ENCODE data around the gene PTPRS.
"Not testable (repeated sequence)": the region's sequence is repeated elsewhere in the genome, so short reads cannot be mapped to it uniquely, and the experiment has no call there.

Gene PTPRS

DNA sequence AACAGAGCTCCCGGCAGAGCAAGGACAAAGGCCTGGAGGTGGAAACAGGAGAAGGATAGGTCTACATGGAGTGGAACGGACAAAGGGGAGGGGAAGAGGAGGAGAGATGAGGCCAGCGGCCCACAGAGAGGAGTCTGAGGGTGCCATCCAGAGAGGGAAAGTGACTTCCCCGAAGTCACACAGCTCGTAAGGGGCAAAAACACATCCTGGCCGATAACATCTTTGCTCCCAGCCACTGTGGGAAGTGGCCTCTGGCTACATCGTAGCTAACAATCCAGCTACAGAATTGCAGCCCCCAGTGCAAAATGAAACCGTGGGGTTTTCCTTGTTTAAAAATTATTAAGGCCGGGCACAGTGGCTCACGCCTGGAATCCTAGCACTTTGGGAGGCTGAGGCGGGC lies 11.5 kb downstream of the PTPRS start:
- Mint-ChIP-seq H3K27ac (no peak overlapping the region), H3K9me3 (peaks cover 2% of the 10 kb centered on the region), H3K4me1 (no peaks in the 10 kb centered on the region), H3K36me3 (no peaks in the 10 kb centered on the region), H3K4me3 (no peak overlapping the region)
- no peak for ATAC-seq
- DNase-seq (ENCODE audit: low spot score in 2 of 2), result no peak

GRCh38 chr19:5328407-5328806 lies 12.2 kb downstream of the PTPRS start:
- not testable (repeated sequence) for H3K4me1 Mint-ChIP-seq; H3K36me3 Mint-ChIP-seq; H3K27ac Mint-ChIP-seq; ATAC-seq; H3K4me3 Mint-ChIP-seq; DNase-seq (ENCODE audit: low spot score in 2 of 2); H3K9me3 Mint-ChIP-seq

DNA sequence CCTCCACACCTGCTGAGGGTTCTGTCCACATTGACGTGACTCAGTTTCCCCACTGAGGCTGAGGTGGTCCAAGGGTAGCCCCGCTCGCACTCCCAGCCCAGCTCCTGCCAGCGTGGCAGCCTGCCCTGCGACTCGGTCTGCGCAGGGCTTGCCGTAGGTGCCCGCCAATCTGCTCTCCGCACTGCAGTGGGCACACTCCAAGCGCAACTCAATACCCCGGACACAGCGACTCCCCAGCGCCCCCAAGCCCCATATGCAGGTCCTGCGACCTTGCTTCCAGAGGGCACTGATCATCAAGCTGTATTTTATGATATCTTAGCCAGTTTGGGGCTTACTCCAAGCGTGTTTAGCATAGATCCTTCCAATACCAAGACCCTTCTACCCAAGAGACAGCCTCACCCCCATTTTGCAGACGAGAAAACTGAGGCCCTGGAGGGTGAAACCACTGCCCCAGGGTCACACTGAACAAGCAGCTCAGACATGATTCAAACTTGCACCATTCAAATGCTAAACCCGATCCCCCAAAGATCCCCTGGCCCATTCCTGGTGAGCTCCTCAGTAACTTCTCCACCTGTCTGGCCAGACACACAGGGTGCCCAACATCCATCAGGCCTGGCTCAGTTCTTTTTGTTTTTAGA lies 13.5 kb downstream of the PTPRS start:
- Mint-ChIP-seq H3K4me3 (no peak overlapping the region), H3K9me3 (peaks cover 5% of the 10 kb centered on the region), H3K27ac (no peak overlapping the region), H3K4me1 (peaks cover 8% of the 10 kb centered on the region), H3K36me3 (no peaks in the 10 kb centered on the region)
- DNase-seq (ENCODE audit: low spot score in 2 of 2) (no peak), ATAC-seq (no peak)

DNA sequence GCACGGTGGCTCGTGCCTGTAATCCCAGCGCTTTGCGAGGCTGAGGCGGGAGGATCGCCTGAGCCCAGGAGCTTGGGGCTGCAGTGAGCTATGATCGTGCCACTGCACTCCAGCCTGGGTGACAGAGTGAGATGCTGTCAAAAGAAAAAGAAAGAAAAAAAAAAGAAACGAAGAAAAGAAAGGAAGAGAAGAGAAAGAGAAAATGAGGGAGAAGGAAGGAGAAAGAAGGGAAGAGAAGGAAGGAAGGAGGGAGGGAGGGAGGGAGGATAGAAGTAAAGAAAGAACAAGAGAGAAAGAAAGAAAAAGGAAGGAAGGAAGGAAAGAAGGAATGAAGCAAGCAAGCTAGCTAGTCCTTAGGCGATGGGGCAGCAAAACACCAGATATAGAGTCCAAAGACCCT lies 14.1 kb downstream of the PTPRS start:
- no peaks in the 10 kb centered on the region for H3K36me3 Mint-ChIP-seq
- H3K9me3 Mint-ChIP-seq, result peaks cover 5% of the 10 kb centered on the region
- DNase-seq (ENCODE audit: low spot score in 2 of 2) (no peak), ATAC-seq (no peak)
- no peak overlapping the region for H3K27ac Mint-ChIP-seq
- H3K4me3 Mint-ChIP-seq, result no peak overlapping the region
- peaks cover 8% of the 10 kb centered on the region for H3K4me1 Mint-ChIP-seq

GRCh38 chr19:5324947-5325346 lies 15.7 kb downstream of the PTPRS start:
- Mint-ChIP-seq H3K4me1 (peaks cover 8% of the 10 kb centered on the region), H3K4me3 (no peak overlapping the region), H3K36me3 (no peaks in the 10 kb centered on the region), H3K27ac (no peak overlapping the region), H3K9me3 (peaks cover 5% of the 10 kb centered on the region)
- DNase-seq (ENCODE audit: low spot score in 2 of 2), result no peak
- ATAC-seq, result no peak

GRCh38 chr19:5323475-5323811 lies 17.2 kb downstream of the PTPRS start:
- no peak for ATAC-seq
- H3K9me3 Mint-ChIP-seq, result peaks cover 5% of the 10 kb centered on the region
- peaks cover 8% of the 10 kb centered on the region for H3K4me1 Mint-ChIP-seq
- no peak overlapping the region for H3K4me3 Mint-ChIP-seq
- H3K36me3 Mint-ChIP-seq, result no peaks in the 10 kb centered on the region
- DNase-seq (ENCODE audit: low spot score in 2 of 2), result no peak
- peak overlapping the region; percentile 46 for H3K27ac Mint-ChIP-seq

DNA sequence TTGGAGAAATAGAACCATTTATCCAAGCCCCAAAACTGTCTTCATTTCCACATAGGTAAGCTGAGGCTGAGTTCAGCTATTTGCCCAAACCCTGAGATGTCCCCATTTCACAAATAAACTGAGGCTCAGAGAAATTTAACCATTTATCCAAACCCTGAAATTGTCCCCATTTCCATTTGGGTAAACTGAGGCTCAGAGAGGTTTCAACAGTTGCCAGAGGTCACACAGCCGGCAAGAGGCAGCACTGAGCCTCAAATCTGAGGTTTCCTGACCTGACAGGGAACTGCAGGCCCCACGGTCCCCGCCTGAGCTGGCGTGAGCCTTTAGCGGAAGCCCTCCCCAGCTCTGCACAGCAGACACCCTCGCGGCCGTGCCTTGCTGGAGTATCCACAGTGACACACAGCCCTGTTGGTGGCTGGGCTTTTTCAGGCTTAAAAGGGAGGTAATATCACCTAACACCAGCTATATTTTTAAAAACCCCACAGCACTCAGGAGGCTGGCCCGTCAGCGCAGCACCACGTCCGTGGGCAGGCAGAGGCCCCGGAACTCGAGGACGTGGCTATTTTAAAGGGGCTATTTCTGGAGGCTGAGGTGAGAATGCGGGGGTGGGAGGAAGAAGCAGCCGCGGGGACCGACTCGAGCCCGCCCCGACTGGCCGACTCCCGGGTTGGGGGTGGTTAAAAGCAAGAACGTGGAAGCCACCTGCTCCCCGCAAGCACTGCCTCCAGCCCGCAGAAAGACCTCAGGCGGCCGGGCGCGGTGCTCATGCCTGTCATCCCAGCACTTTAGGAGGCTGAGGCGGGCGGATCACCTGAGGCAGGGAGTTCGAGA lies 18.5 kb downstream of the PTPRS start:
- H3K36me3 Mint-ChIP-seq, result no peaks in the 10 kb centered on the region
- peak overlapping the region; percentile 28 for H3K4me3 Mint-ChIP-seq
- ATAC-seq, result peak; percentile 83
- H3K9me3 Mint-ChIP-seq, result peaks cover 5% of the 10 kb centered on the region
- peaks cover 8% of the 10 kb centered on the region for H3K4me1 Mint-ChIP-seq
- no peak for DNase-seq (ENCODE audit: low spot score in 2 of 2)
- no peak overlapping the region for H3K27ac Mint-ChIP-seq

DNA sequence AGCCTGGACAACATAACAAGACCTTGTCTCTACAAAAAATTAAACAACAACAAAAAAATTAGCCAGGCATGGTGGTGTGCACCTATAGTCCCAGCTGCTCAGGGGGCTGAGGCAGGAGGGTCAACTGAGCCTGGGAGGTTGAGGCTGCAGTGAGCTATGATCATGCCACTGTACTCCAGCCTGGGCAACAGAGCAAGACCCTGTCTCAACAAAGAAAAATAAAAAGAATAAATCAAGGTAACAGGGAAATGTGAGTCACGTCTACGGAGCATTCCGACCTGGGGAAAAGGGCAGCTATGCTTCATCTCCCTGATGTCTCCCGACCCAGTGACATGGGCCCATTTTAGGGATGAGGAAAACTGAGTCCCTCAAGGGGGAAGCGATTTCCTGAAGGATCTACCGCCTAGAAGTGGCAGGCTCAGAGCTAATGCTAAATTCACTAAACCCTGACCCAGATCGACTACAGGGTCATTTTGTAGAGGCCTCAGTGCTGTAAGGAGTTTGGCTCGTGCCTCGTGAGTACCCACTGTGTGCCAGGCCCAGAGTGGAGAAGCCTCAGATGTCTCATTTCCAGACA lies 19.5 kb downstream of the PTPRS start:
- no peaks in the 10 kb centered on the region for H3K36me3 Mint-ChIP-seq
- ATAC-seq (no peak), DNase-seq (ENCODE audit: low spot score in 2 of 2) (no peak)
- peaks cover 5% of the 10 kb centered on the region for H3K9me3 Mint-ChIP-seq
- H3K4me3 Mint-ChIP-seq, result no peak overlapping the region
- H3K27ac Mint-ChIP-seq, result no peak overlapping the region
- peaks cover 8% of the 10 kb centered on the region for H3K4me1 Mint-ChIP-seq

GRCh38 chr19:5319516-5319915 lies 21.1 kb downstream of the PTPRS start:
- ATAC-seq (no peak), DNase-seq (ENCODE audit: low spot score in 2 of 2) (no peak)
- Mint-ChIP-seq H3K4me3 (no peak overlapping the region), H3K4me1 (peaks cover 8% of the 10 kb centered on the region), H3K27ac (no peak overlapping the region), H3K9me3 (peaks cover 3% of the 10 kb centered on the region), H3K36me3 (no peaks in the 10 kb centered on the region)

GRCh38 chr19:5318306-5318705 lies 22.3 kb downstream of the PTPRS start:
- peaks cover 4% of the 10 kb centered on the region for H3K4me1 Mint-ChIP-seq
- DNase-seq (ENCODE audit: low spot score in 2 of 2), result no peak
- H3K36me3 Mint-ChIP-seq, result no peaks in the 10 kb centered on the region
- ATAC-seq, result no peak
- no peak overlapping the region for H3K27ac Mint-ChIP-seq
- H3K9me3 Mint-ChIP-seq, result peaks cover 3% of the 10 kb centered on the region
- H3K4me3 Mint-ChIP-seq, result no peak overlapping the region

GRCh38 chr19:5317321-5317720 lies 23.3 kb downstream of the PTPRS start:
- Mint-ChIP-seq H3K36me3 (no peaks in the 10 kb centered on the region), H3K9me3 (no peaks in the 10 kb centered on the region), H3K27ac (no peak overlapping the region), H3K4me3 (no peak overlapping the region), H3K4me1 (no peaks in the 10 kb centered on the region)
- no peak for ATAC-seq
- no peak for DNase-seq (ENCODE audit: low spot score in 2 of 2)

DNA sequence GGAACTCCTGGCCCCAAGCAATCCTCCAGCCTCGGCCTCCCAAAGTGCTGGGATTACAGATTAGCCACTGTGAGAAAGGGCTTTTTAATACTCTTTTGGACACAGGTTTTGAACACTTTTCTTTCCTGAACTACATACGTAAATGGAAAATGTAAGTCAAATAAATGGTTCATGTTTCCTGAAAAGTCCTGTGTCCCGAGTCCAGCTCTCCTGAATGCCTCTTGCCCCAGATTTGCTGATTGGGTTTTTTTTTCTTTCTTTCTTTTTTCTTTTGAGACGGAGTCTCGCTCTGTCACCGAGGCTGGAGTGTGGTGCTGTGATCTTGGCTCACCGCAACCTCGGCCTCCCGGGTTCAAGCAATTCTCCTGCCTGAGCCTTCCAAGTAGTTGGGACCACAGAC lies 24.5 kb downstream of the PTPRS start:
- no peak overlapping the region for H3K27ac Mint-ChIP-seq
- no peaks in the 10 kb centered on the region for H3K36me3 Mint-ChIP-seq
- no peaks in the 10 kb centered on the region for H3K9me3 Mint-ChIP-seq
- DNase-seq (ENCODE audit: low spot score in 2 of 2), result no peak
- H3K4me1 Mint-ChIP-seq, result no peaks in the 10 kb centered on the region
- ATAC-seq, result no peak
- H3K4me3 Mint-ChIP-seq, result no peak overlapping the region

- ATAC-seq (no peak), DNase-seq (ENCODE audit: low spot score in 2 of 2) (no peak)
- Mint-ChIP-seq H3K4me1 (no peaks in the 10 kb centered on the region), H3K36me3 (no peaks in the 10 kb centered on the region), H3K27ac (no peak overlapping the region), H3K4me3 (no peak overlapping the region), H3K9me3 (no peaks in the 10 kb centered on the region)
Observed at GRCh38 chr19:5314907-5315298, 25.7 kb downstream of the PTPRS start.

DNA sequence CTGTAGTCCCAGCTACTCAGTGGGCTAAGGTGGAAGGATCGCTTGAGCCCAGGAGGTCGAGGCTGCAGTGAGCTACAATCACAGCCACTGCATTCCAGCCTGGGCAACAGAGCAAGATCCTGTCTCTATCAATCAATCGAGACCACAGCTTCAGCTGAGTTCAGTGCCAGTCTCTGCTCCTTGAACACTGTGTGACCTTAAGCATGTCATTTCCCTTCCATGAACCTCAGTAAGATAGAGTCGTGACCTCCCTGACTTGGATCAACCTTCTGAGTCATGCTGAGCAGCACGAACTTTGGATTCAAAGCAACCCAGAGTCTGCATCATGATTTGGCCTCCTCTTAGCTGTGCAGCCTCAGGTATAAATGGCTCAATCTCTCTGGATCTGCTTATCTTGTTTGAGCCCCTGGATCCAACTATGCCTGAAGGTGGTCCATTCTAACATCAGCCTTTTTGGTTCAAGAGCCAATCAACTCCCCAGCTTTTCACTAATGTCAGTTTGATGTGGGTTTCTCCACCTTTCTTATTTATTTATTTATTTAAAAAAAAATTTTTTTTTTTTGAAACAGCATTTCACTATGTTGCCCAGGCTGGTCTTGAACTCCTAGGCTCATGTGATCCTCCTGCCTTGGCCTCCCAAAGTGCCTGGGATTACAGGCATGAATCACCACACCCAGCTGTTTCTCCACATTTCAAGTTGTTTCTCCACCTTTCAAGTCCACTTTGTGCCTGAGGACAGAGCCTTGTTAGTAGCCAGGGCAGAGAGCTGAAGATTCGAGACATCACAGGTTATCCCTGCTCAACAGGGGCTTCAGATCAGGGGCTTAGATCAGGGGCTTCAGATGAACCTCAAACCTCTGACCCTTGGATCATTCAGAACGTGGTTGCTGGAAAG lies 26.4 kb downstream of the PTPRS start:
- peak; percentile 21 for ATAC-seq
- Mint-ChIP-seq H3K36me3 (no peaks in the 10 kb centered on the region), H3K9me3 (no peaks in the 10 kb centered on the region), H3K4me1 (no peaks in the 10 kb centered on the region), H3K4me3 (no peak overlapping the region), H3K27ac (no peak overlapping the region)
- no peak for DNase-seq (ENCODE audit: low spot score in 2 of 2)

DNA sequence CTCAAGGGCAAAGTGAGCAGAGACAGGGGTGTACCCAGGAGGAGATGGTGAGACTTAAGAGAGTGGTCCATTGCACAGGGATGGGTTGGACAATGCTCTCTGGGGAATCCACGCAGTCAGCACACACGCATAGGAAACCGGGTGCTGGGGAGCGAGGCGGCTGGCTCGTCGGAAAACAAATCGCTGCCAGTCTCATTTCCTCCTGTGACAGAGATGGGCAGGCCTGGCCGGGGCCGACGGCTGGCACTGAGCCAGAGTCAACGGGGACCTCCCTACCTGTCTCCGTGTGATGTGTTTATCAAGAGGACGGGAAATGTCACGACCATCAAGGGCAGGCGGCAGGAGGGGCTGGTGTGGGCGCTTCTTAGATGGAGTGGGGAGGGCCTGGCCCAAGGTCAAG lies 27.3 kb downstream of the PTPRS start:
- no peaks in the 10 kb centered on the region for H3K9me3 Mint-ChIP-seq
- H3K4me3 Mint-ChIP-seq, result no peak overlapping the region
- H3K4me1 Mint-ChIP-seq, result no peaks in the 10 kb centered on the region
- DNase-seq (ENCODE audit: low spot score in 2 of 2) (no peak), ATAC-seq (no peak)
- H3K27ac Mint-ChIP-seq, result no peak overlapping the region
- no peaks in the 10 kb centered on the region for H3K36me3 Mint-ChIP-seq

Data from stimulated activated effector memory CD8-positive, alpha-beta T cell treated with anti-CD3 and anti-CD28 coated beads, Interleukin-12 subunit alpha, Interleukin-12 subunit beta, amount 100 ng/mL, for 72 hours (primary cell).